GM12865 (cell line): Measurements from ENCODE around the gene KPNB1.

Experiments used
- DNase-seq: peaks from one replicate; pipeline ENCODE4 v3.0.0; 2010; ENCODE audit warnings: low read depth
- H3K4me3 ChIP-seq: 2 replicates; pipeline ENCODE4 v1.5.1; 2011; ENCODE audit warnings: mild to moderate bottlenecking, low read depth, low read length, control low read depth
- CTCF ChIP-seq: IDR thresholded peaks from 2 replicates; pipeline ENCODE4 v1.5.1; 2011; ENCODE audit warnings: low read length, control low read depth, low read depth, inconsistent platforms; ENCODE audit not compliant: insufficient read depth; ENCODE audit errors: missing control alignments

Gene KPNB1

GRCh38 chr17:47704736-47705135, 55.0 kb downstream of the KPNB1 start:
- DNase-seq: no peak
- TF ChIP-seq CTCF: no peak
- H3K4me3 ChIP-seq: no peak overlapping the region

GRCh38 chr17:47705536-47706530, 56.1 kb downstream of the KPNB1 start:
- TF ChIP-seq CTCF: no peak
- DNase-seq: no peak
- H3K4me3 ChIP-seq: no peak overlapping the region

GRCh38 chr17:47707056-47707804, 57.5 kb downstream of the KPNB1 start:
- no peak for TF ChIP-seq CTCF
- no peak for DNase-seq
- H3K4me3 ChIP-seq: no peak overlapping the region

GRCh38 chr17:47707884-47708283, 58.2 kb downstream of the KPNB1 start:
- no peak for DNase-seq
- H3K4me3 ChIP-seq: no peak overlapping the region
- TF ChIP-seq CTCF: no peak

GRCh38 chr17:47708312-47708863, 58.7 kb downstream of the KPNB1 start:
- no peak for DNase-seq
- H3K4me3 ChIP-seq: no peak overlapping the region
- TF ChIP-seq CTCF: no peak

- no peak overlapping the region for H3K4me3 ChIP-seq
- no peak for DNase-seq
- no peak for TF ChIP-seq CTCF
Measured at GRCh38 chr17:47708864-47709541, 59.3 kb downstream of the KPNB1 start.
